HUES6 (cell line): ENCODE measurements around the gene MTMR10.
A peak's percentile ranks its signal among the peaks of the same experiment; 100 is the strongest.

Experiments
- H3K27ac ChIP-seq: 2 replicates; pipeline ENCODE4 v1.7.0; 2013; ENCODE audit warnings: low read depth, mild to moderate bottlenecking, low read length, inconsistent platforms
- H3K27me3 ChIP-seq: 2 replicates; pipeline ENCODE4 v1.6.1; 2013; ENCODE audit warnings: low read length; ENCODE audit not compliant: control insufficient read depth, insufficient read depth
- H3K36me3 ChIP-seq: 2 replicates; pipeline ENCODE4 v1.6.1; 2013; ENCODE audit warnings: low read length; ENCODE audit not compliant: control insufficient read depth, insufficient read depth
- H3K4me1 ChIP-seq: 2 replicates; pipeline ENCODE4 v1.6.1; 2013; ENCODE audit warnings: low read length; ENCODE audit not compliant: control insufficient read depth, insufficient read depth
- H3K4me3 ChIP-seq: 2 replicates; pipeline ENCODE4 v1.5.1; 2013; ENCODE audit warnings: low read depth, low read length
- H3K9ac ChIP-seq: one replicate; pipeline ENCODE4 v1.6.1; 2013; ENCODE audit warnings: mild to moderate bottlenecking, low read length
- H3K9me3 ChIP-seq: 2 replicates; pipeline ENCODE4 v1.6.1; 2013; ENCODE audit warnings: low read depth, low read length; ENCODE audit not compliant: control insufficient read depth, insufficient read depth

Gene MTMR10

DNA sequence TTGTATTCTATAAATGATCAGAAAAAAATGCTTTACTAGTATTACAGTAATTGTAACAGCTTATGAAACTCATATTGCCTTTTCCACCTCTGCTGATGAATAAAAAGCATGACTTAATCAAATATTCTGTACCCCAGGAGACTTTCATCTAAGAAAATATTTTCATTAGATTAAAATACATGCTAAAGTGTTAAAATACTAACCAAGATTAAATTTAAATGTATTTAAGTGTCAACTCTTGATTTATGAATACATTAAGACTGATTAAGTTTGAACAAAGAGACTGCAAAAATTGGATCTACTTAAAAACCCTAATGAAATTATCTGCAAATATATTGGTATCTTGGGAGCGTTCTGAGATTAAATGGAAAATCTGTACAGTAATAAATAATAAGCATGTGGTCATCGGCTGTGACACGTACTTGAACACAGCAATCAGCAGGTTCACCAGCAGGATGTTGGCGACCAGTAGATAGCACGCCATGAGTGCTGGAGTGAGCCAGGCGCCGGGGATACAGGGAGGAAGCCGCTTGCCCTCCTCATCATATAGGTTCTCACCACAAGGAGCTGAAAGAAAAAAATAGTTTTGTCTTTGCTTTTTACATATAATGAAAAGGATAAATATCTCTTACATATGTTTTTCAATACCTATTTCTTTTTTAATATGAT, 36.6 kb upstream of the MTMR10 start:
- no peaks in the 10 kb centered on the region for H3K36me3 ChIP-seq
- no peaks in the 10 kb centered on the region for H3K27me3 ChIP-seq
- peaks cover 23% of the 10 kb centered on the region for H3K4me1 ChIP-seq
- H3K9me3 ChIP-seq: no peaks in the 10 kb centered on the region
- no peak overlapping the region for H3K9ac ChIP-seq
- H3K4me3 ChIP-seq: no peak overlapping the region
- no peak overlapping the region for H3K27ac ChIP-seq

- no peaks in the 10 kb centered on the region for H3K27me3 ChIP-seq
- H3K36me3 ChIP-seq: no peaks in the 10 kb centered on the region
- no peak overlapping the region for H3K27ac ChIP-seq
- peaks cover 23% of the 10 kb centered on the region for H3K4me1 ChIP-seq
- no peak overlapping the region for H3K9ac ChIP-seq
- no peak overlapping the region for H3K4me3 ChIP-seq
- no peaks in the 10 kb centered on the region for H3K9me3 ChIP-seq
These were observed 34.6 kb upstream of the MTMR10 start for GRCh38 chr15:31025996-31026395.

GRCh38 chr15:31024979-31025378, 33.6 kb upstream of the MTMR10 start:
- Histone ChIP-seq H3K4me1 (peaks cover 23% of the 10 kb centered on the region), H3K4me3 (no peak overlapping the region), H3K9me3 (no peaks in the 10 kb centered on the region), H3K27me3 (no peaks in the 10 kb centered on the region), H3K27ac (peak overlapping the region; percentile 22; the same call in 1 of the 2 replicates), H3K36me3 (no peaks in the 10 kb centered on the region), H3K9ac (no peak overlapping the region)

- Histone ChIP-seq H3K9me3 (no peaks in the 10 kb centered on the region), H3K27ac (peak overlapping the region; percentile 22; the same call in 1 of the 2 replicates), H3K4me1 (peaks cover 23% of the 10 kb centered on the region), H3K36me3 (no peaks in the 10 kb centered on the region), H3K27me3 (no peaks in the 10 kb centered on the region), H3K9ac (no peak overlapping the region), H3K4me3 (no peak overlapping the region)
These were observed 32.9 kb upstream of the MTMR10 start for GRCh38 chr15:31024330-31024729.

- H3K27ac ChIP-seq: no peak overlapping the region
- H3K36me3 ChIP-seq: no peaks in the 10 kb centered on the region
- H3K27me3 ChIP-seq: no peaks in the 10 kb centered on the region
- no peaks in the 10 kb centered on the region for H3K9me3 ChIP-seq
- no peak overlapping the region for H3K9ac ChIP-seq
- no peak overlapping the region for H3K4me3 ChIP-seq
- H3K4me1 ChIP-seq: peaks cover 23% of the 10 kb centered on the region
These were observed 32.4 kb upstream of the MTMR10 start for GRCh38 chr15:31023841-31024240.

GRCh38 chr15:31021067-31021665, 29.7 kb upstream of the MTMR10 start:
- Histone ChIP-seq H3K9me3 (no peaks in the 10 kb centered on the region), H3K9ac (no peak overlapping the region), H3K4me1 (peaks cover 23% of the 10 kb centered on the region), H3K36me3 (no peaks in the 10 kb centered on the region), H3K4me3 (no peak overlapping the region), H3K27ac (no peak overlapping the region), H3K27me3 (no peaks in the 10 kb centered on the region)

GRCh38 chr15:31020542-31020941, 29.1 kb upstream of the MTMR10 start:
- no peaks in the 10 kb centered on the region for H3K27me3 ChIP-seq
- H3K4me3 ChIP-seq: no peak overlapping the region
- H3K9me3 ChIP-seq: no peaks in the 10 kb centered on the region
- H3K27ac ChIP-seq: no peak overlapping the region
- H3K4me1 ChIP-seq: peaks cover 23% of the 10 kb centered on the region
- H3K9ac ChIP-seq: no peak overlapping the region
- H3K36me3 ChIP-seq: no peaks in the 10 kb centered on the region

DNA sequence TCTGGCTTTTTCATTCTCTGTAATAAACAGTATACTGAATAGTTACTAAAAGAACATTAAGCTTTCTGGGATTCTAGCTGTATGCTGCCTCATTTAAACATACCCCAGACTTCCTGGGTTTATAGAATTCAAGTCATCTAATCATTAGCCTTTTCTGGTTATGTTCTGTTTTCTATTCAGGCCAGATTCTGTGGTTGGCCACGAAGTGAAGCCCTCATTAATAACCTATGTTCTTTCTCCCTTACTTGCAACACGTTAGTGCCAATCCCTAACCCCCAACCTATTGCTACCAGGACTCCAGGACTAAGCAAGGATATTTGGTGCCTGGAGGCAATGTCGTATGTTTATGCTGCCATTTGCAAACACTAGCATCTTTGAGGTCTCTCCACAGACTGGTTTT, 28.6 kb upstream of the MTMR10 start:
- H3K9ac ChIP-seq: no peak overlapping the region
- peaks cover 19% of the 10 kb centered on the region for H3K4me1 ChIP-seq
- H3K27me3 ChIP-seq: no peaks in the 10 kb centered on the region
- H3K9me3 ChIP-seq: no peaks in the 10 kb centered on the region
- H3K36me3 ChIP-seq: no peaks in the 10 kb centered on the region
- H3K4me3 ChIP-seq: no peak overlapping the region
- H3K27ac ChIP-seq: no peak overlapping the region

DNA sequence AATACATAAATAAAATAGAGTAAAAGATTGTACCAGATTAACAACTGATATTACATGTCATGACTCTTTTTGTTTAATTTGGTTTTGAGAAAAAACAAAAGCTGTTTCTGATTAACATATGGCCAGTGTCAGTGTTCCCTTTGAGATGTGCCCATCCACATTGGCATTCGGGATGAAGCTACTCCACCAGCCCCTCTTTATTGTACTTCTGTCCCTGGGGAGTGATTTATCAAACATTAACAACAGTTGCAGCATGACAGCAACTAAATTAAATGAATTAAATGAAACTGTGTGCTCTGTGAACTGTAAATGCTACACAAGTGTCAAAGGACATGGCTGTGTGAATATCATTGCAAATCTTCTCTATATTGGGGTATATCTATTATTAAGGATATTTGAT, 25.9 kb upstream of the MTMR10 start:
- Histone ChIP-seq H3K27me3 (no peaks in the 10 kb centered on the region), H3K36me3 (no peaks in the 10 kb centered on the region), H3K27ac (no peak overlapping the region), H3K4me3 (no peak overlapping the region), H3K9me3 (peaks cover 8% of the 10 kb centered on the region; the same call in 1 of the 2 replicates), H3K4me1 (peaks cover 10% of the 10 kb centered on the region; the same call in 1 of the 2 replicates), H3K9ac (no peak overlapping the region)

GRCh38 chr15:31016446-31016915, 25.1 kb upstream of the MTMR10 start:
- Histone ChIP-seq H3K27me3 (no peaks in the 10 kb centered on the region), H3K36me3 (no peaks in the 10 kb centered on the region), H3K4me3 (no peak overlapping the region), H3K4me1 (peaks cover 10% of the 10 kb centered on the region; the same call in 1 of the 2 replicates), H3K27ac (no peak overlapping the region), H3K9ac (no peak overlapping the region), H3K9me3 (peaks cover 14% of the 10 kb centered on the region; the same call in 1 of the 2 replicates)

DNA sequence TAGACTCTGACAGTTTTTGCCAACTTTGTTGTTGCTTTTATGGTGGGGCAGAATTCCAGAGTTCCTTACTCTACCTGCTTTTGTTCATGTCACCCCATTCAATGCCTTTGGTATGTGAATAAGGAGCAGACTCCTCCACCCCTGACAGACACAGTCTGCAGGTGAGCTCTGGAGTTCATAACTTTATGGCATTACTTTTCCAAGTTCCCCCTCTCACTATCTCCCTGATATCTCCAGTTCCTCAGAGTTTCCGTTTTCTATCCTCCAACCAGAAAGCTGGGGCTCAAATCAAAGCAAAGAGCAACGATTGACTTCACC, 23.1 kb upstream of the MTMR10 start:
- no peak overlapping the region for H3K9ac ChIP-seq
- H3K27ac ChIP-seq: no peak overlapping the region
- H3K9me3 ChIP-seq: peaks cover 16% of the 10 kb centered on the region; the same call in 1 of the 2 replicates
- H3K27me3 ChIP-seq: no peaks in the 10 kb centered on the region
- H3K36me3 ChIP-seq: no peaks in the 10 kb centered on the region
- no peak overlapping the region for H3K4me3 ChIP-seq
- peaks cover 10% of the 10 kb centered on the region; the same call in 1 of the 2 replicates for H3K4me1 ChIP-seq
